HG03442 (cell line): ENCODE measurements around the gene PAGE2.
"Not testable (repeated sequence)": the region's sequence is repeated elsewhere in the genome, so short reads cannot be mapped to it uniquely, and the experiment has no call there.

Source experiments
- ATAC-seq: cut with Tn5 transposase; IDR thresholded peaks from one replicate; pipeline ENCODE4 v1.9.1; 2021; ENCODE audit warnings: mild to moderate bottlenecking, moderate library complexity; ENCODE audit not compliant: unreplicated experiment

PAGE2 gene, protein sequence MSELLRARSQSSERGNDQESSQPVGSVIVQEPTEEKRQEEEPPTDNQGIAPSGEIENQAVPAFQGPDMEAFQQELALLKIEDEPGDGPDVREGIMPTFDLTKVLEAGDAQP

DNA sequence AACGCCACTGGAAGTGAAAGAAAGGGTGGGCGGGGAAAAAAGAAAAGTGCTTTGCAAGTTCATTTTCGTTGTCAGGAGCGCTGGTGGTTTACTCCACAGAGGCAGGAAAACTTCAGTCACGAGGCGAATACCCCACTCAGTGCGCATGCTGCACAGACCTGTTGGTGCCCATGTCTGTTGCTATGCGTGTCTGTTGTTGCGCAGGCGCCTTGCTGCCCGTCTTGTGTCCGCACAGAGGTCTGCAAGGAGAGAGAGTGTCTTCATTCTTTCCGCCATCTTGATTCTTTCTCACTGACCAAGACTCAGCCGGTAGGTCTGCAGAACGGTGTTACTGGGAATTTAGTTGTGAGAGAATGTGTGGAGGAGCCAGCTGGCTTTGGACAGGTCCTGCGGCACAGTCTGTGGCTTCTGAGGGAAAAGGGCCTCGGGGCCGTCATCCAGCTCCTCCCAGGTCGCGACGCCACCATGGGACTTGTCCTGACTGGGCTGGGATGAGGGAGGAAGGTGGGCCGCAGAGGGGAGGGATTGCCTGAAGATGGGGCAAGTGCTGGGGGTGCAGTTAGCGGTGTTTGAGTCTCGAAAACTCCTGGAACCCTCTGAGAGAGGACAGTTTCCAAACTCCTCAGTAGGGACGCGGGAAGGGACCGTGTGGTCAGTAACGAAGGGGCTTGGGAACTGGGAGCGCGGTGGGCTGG lies at the start of gene PAGE2:
PAGE2 (plus strand) TSS at position 224 of the 695 bp plus-strand sequence. CDS start 1,003 bp downstream, outside the sequence.
- ATAC-seq = no peak

DNA sequence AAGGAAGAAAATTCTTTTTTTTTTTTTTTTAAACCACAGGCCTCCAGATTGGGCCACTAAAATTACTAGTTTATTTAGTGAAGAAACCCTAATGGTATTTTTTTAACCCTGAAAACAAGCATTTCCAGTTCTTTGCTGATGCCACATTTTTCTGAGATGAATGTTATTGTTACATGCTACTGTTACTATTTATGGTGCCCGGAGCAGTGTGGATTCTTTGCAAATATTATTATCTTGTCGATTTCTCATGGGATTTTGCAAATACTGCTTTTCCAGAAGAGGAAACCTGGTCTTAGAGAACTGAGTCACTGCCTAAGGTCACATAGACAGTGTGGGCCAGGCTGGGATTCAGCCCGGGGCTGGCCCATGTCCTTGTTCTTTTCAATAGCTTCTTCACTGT lies 49.3 kb upstream of the PAGE2 start:
- no peak for ATAC-seq

DNA sequence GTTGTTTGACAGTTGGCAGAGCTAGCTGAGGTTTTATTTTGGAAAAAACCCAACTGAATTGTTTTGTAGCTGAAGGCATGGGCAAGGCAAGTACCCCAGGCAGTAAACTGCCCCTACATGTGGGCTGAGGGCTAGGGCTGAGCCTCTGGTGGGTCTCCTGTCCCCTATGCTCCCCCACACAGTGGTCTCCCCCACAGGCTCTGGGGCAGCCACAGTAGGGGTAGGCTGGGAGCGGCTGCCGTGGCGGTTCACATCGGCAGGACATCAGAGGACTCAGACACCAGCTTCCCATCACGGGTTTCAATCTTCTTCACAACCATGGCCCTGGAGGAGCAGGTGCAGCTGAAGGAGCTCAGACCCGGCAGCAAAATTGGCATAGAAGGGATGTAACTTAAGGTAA lies 47.3 kb upstream of the PAGE2 start:
- ATAC-seq = no peak

DNA sequence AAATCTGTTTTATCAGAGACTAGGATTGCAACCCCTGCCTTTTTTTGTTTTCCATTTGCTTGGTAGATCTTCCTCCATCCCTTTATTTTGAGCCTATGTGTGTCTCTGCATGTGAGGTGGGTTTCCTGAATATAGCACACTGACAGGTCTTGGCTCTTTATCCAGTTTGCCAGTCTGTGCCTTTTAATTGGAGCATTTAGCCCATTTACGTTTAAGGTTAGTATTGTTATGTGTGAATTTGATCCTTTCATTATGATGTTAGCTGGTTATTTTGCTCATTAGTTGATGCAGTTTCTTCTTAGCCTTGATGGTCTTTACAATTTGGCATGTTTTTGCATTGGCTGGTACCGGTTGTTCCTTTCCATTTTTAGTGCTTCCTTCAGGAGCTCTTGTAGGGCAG lies 38.2 kb upstream of the PAGE2 start:
- not testable (repeated sequence) for ATAC-seq

DNA sequence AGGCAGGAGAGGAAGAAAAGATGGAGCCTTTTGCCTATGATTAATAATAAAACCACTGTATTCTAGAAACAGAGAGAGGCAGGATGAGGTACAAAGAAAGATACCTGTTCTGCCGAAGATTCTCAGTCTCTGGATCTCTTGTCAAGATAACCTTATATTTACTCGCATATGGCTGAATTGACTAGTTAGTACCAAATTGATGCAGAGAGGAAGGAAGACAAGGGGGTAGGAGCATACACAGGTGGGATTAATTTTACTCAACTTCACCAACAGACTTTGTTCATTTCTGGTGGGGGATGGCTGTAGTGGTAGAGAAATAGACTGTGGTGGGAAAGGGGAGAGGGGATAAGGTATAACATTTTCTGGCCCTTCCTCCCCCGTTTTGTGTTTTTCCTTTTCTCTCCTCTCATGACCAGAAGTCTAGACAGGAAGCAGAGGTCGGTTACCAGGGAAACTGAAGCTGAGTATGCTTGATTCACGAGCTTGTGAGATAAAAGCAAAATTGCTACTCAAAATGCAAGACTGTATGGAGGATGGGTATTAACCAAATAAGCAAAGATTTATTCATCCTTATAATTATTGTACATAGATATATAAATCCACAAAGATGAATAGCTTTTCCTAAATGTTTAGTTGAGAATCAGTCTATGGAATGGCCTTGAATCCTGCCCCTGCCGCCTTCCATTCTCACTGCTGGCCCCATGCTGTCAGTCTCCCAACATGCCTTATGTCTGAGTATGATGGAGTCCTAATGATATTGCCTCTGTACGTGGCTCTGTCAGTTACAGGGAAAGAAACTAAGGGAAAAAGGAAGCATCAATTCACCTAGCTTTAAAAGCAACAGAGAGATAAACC lies 31.8 kb upstream of the PAGE2 start:
- ATAC-seq = no peak

DNA sequence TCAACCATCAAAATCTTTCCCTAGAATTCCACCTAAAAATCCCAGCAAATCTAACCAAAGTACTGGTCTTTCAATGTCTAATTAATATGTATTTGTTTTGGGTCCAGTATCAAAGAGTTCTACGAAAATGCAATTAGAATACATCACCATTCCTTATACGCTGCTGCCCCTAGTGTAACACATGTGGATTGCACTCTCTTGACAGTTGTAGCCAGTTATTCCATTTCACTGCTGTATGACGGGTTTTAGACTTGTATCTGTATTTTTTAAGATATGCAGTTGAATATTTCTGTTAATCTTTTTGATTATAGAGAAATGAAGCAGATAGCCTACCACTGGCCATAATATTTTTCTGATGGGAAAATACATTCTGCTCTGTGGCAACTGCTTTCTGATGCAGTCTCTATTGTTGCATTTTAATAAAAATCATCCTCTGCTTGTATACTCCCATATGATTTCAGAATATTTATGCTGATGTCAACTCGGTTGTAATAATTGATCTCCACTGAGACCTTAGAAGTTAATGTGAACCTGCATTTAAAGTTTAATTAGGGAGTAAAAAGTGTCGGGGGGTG lies 31.1 kb upstream of the PAGE2 start:
- no peak for ATAC-seq

DNA sequence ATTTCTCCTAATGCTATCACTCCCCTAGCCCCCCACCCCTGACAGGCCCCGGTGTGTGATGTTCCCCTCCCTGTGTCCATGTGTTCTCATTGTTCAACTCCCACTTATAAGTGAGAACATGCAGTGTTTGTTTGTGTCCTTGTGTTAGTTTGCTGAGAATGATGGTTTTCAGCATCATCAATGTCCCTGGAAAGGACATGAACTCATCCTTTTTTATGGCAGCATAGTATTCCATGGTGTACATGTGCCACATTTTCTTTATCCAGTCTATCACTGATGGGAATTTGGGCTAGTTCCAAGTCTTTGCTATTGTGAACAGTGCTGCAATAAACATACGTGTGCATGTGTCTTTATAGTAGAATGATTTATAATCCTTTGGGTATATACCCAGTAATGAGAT lies 21.6 kb upstream of the PAGE2 start:
- ATAC-seq = not testable (repeated sequence)

DNA sequence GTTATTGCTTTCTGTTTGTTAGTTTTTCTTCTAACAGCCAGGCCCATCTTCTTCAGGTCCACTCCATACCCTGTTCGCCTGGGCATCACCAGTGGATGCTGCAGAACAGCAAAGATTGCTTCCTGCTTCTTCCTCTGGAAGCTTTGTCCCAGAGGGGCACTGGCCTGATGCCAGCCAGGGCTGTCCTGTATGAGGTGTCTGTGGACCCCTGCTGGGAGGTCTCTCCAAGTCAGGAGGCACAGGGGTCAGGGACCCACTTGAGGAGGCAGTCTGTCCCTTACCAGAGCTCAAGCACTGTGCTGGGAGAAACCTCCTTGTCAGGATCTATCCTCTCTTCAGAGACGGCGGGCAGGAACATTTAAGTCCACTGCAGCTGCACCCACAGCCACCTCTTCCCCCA lies 16.5 kb upstream of the PAGE2 start:
- no peak for ATAC-seq

DNA sequence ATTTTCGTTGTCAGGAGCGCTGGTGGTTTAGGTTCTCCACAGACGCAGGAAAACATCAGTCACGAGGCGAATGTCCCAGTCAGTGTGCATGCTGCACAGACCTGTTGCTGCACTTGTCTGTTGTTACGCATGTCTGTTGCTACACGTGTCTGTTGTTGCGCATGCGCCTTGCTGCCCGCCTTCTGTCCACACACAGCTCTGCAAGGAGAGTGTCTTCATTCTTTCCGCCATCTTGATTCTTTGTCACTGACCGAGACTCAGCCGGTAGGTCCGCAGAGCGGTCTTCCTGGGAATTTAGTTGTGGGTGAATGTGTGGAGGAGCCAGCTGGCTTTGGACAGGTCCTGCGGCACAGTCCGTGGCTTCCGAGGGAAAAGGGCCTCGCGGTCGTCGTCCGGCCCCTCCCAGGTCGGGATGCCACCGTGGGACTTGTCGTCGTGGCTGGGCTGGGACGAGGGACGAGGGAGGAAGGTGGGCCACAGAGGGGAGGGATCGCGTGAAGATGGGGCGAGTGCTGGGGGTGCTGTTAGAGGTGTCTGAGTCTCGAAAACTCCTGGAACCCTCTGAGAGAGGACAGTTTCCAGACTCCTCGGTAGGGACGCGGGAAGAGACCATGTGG lies 13.9 kb upstream of the PAGE2 start, which contains the start of gene PAGE2B:
PAGE2B (plus strand) TSS at position 180 of the 617 bp plus-strand sequence. CDS start 1,012 bp downstream, outside the sequence.
- ATAC-seq = no peak

DNA sequence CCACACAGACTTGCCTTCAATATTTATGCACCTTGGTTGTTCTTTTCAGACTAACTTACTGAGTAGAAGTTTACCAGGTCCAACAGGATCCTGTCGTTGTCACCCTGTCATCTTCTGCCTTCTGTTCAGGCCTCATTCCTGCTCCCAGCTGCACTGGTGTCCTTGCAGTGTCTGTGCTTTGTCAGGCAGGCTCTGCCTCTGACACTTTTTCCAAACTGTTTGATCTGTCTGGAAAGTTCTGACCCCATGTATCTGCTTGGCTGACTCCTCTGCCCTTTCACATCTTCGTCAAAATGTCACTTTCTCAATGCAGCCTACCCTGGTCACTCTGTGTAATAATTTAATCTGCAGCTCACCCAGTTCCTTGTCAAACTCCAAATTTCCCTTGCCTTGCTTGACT lies 9.9 kb downstream of the PAGE2 start:
- ATAC-seq = no peak

DNA sequence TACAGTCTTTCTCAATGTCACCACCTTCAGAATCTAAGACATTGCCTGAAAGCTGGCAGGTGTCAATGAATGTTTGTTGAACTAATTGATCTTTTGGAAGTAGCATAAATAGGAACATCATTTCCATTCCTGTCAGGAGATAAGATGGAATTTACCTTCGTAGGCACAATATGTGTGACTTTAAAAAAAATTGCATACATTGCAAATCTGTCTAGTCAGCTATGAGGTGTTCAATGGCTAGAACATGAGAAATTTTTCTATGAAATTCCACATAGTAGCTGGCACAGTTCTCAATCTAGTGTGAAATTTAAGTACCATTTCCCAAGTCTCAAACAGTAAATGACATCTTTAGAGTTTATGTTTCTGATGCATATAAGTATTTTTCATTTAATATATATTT lies 10.3 kb downstream of the PAGE2 start:
- no peak for ATAC-seq

DNA sequence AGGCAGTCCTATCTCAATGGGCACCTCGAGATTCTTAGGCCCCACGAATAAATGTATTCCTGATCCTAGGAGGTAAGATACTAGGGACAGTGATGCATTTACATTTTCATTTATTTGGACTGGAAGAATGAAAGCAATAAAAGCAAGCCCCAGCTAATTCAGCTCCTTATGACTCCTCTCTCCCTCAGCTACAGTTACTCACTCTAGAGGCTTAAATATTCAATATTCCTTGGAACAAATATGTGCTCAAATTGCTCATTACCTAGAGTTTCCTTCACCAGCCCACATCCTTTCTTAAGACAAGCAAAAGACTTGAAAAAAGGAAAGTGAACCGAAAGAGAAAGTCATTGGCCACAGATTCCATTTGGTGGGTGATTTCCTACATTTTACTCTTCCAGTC lies 13.9 kb downstream of the PAGE2 start:
- no peak for ATAC-seq

DNA sequence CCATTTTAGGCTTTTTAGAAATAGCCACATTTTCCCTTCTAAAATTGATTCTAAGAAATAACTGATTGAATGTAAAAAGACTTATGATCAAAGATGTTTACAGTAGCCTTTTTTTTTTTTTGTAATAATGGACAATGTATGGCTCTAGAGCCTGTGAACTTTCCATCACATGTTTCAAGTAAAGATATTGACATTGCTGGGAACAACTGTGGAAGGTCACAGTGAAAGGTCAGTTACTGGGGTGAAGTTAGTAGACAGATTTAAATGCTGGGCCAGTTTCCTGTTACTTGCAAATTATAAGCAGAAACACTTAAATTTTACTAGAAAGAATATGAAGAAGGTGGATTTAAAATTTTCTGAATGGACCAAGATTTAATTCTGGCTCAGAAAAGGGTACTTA lies 18.4 kb downstream of the PAGE2 start:
- ATAC-seq = no peak

DNA sequence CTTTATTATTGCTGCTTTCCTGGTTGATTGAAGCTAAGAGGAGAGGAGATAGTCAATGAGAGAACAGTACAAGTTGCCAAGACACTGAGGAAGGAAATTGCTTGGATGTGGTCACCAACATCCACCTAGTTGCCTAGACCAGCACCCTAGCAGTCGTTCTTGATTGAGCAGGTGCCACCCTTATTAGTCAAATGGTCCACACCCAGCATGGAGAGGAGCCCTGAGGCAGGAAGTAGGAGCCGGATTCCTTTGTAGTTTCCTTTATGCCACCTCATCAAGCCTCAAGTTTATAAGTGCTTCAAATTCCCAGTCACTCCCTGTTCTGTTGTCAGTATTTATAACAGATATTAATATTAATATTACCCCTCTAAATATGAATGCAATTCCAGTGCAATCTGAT lies 19.1 kb downstream of the PAGE2 start:
- no peak for ATAC-seq

DNA sequence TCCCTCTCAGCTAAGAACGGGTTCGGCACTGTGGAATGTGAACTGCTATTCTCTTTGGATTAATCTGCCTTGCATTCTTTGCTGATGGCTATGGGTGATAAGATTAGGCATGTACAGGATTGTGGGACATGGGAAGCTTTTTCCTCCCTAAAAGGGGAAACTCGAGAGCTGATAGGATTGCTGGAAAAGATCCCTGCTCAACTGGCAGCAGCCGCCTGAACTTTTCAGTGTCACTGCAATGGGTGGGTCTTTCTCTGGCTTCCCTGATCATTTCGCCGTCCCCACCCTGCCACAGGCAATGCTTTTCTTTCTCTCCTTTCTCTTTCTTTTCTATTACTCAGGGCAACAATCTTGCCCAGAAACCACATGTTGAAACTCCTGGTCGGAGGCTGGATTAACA lies 20.5 kb downstream of the PAGE2 start:
- ATAC-seq = no peak

DNA sequence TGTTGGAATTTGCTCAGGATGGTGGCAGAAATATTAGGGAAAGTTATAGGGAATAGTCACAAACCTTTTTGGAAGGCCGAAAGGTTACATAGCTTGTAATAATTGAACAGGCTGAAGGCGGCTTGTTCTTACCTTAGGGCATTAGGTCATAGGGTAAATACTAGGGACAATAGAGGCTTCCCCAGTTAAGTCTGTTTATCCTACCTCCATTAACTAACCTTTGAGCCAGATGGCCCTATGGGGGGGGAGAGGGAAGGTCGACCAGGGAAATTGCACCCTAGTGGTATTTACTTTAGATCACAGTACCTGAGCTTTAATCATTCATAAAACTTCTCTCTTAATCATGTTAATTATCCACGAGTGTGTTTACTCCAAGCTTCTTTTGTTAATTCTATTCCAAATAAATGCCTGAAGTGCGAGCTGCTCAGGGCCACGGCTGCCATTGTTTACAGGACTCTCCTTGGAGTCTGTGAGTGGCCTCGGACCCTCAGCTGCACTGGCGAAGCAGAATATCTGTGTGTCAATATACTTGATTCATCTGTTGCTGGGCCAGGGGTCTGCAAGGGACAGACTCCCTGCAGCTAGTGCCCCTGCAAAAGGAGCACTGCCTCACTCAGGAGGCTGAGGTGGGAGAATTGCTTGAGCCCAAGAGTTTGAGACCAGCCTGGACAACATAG lies 22.9 kb downstream of the PAGE2 start:
- no peak for ATAC-seq

DNA sequence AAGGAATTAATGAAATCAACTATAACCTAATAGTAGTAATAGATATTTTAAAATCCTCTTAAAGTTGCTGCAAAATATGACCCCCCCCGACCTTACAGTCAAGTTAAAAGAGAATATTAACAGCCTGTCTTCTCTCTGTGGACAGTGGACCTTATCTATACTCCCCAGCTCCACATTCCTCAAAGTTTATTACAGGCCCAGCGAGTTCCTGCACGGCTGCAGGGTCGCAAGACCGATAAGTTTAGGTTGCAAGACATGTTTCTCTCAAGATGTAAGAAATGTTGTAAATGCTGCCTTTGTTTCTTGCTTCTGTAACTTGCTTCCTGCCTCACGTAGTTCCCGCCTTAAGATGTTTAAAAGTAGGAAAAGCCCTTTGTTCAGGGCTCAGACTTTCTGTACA lies 27.8 kb downstream of the PAGE2 start:
- ATAC-seq = not testable (repeated sequence)

DNA sequence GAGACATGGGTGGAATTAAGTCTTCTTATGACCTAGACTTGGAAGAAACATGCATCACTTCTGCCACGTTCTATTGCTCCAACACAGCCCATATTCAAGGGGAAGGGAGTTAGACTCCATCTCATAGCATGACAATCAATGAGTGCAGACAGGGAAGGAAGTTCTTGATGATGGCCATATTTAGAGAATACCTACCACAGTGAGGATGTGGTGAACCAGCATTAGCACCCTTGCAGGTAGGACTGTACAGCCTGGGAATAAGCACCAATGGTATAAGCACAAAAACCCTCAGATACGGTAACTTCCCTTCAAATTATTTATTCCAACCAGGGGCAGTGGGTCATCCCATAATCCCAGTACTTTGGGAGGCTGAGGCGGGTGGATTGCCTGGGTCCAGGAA lies 29.8 kb downstream of the PAGE2 start:
- ATAC-seq = no peak

DNA sequence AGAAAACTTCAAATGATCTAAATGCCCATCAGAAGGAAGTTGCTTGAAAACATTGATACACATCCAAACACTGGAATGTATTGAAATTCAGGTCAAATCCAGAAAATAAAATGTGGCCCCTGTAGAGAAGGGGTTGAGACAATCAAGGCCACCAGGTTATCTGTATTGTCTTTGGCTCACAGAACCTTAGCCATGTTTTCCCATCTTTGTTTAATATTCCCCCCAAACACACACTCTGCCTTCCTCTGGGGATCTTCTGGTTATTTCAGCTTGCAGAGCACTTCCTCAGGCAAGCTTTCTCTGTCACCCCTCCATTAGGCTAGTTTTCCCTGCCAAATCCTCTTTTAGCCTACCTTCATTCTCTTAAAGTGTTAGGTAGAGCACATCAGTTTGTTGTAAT lies 30.5 kb downstream of the PAGE2 start:
- no peak for ATAC-seq

DNA sequence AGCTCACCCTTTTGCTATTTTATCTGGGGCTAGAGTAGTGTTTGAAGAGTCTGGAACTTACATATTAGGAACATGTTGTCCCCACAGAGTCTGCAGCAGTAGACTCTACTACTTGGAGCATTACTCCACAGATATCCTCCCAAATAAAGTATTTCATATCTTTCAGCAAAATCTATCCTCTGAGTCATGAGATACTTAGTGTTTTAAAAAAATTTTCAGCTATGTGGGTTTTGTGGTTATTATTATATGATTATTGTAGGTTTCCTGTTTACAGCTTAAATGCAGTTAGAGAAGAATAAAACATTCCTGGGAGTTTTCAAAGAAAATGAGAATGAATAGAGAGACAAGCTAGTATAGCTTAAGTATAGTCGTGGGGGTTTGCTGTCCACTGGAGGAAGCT lies 30.9 kb downstream of the PAGE2 start:
- ATAC-seq = no peak
